GM18909 (cell line): ENCODE results near the gene ABCB8.
A peak's percentile ranks its signal among the peaks of the same experiment; 100 is the strongest.

ENCODE experiments used
- ATAC-seq: cut with Tn5 transposase; IDR thresholded peaks from one replicate; pipeline ENCODE4 v1.9.1; 2021; ENCODE audit warnings: mild to moderate bottlenecking; ENCODE audit not compliant: unreplicated experiment, poor library complexity

The ABCB8 gene

DNA sequence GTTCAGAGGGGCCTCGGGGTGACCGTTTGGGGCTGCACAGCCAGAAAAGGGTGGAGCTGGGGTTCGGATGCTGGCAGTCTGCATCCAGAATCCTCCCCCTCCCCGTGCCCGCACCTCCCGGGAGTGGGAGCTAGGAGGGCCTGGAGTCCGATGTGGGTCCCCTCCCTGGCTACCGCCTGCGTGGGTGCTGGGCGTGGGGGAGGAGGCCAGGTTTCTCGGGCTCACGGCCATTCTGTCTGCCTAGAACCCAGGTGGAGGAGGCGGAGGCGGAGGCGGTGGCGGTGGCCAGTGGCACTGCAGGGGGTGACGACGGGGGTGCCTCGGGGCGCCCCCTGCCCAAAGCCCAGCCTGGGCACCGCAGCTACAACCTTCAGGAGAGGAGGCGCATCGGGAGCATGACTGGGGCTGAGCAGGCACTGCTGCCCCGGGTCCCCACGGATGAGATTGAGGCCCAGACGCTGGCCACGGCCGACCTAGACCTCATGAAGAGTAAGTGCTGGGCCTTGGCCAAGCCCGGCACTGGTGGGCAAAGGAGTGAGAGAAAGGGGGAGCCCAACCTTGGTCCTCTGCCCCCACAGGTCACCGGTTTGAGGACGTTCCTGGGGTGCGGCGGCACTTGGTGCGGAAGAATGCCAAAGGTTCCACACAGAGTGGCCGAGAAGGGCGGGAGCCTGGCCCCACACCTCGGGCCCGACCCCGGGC, 38.2 kb downstream of the ABCB8 start:
- ATAC-seq, result no peak

DNA sequence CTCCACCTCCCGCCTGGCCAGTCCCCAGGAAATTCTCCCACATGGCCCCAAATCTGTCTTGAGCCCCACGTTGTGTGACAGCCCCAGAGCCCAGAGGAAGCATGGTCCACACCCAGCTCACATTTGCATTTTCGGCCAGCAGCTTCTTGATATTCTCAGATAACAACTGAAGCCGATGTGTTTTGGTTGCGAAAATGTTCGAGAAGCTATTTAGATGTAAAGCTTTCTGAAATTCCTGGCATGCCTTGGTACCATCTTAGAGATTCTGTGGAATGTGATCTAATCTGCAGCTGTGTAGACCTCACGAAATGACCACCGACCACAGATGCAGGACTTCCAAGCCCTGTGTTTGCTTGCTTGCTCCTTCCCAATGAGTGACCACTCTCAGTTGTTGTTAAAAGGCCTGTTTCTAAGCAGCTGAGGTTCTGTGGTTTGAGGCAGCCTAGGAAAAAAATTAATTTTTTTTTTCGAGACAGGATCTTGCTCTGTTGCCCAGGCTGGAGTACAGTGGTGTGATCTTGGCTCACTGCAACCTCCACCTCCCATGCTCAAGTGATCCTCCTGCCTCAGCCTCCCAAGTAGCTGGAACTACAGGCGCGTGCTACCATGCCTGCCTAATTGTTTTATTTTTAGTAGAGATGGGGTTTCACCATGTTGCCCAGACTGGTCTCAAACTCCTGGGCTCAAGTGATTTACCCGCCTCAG, 40.0 kb downstream of the ABCB8 start:
- no peak for ATAC-seq

DNA sequence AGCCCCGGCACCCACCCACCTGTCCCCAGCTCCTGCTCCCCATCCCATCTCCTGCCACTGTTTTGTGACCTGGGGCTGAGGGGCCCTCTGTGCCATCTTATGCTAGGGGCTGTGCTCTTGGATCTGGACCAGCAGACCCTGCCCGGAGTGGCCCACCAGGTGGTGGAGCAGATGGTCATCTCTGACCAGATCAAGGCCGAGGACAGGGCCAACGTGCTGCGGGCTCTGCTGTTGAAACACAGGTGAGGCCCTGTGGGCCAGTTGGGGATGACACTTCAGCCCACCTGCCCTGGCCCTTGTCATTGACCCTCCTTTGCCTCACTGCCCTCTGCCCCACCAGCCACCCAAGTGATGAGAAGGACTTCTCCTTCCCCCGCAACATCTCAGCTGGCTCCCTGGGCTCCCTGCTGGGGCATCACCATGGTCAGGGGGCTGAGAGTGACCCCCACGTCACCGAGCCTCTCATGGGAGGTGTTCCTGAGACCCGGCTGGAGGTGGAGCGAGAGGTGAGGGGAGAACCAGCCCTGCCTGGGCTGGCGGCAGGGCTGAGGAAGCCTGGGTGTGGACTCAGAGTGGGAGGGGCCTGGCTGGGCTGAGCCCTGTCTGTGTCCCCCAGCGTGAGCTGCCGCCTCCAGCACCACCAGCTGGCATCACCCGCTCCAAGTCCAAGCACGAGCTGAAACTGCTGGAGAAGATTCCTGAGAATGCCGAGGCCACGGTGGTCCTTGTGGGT, 41.8 kb downstream of the ABCB8 start:
- no peak for ATAC-seq

DNA sequence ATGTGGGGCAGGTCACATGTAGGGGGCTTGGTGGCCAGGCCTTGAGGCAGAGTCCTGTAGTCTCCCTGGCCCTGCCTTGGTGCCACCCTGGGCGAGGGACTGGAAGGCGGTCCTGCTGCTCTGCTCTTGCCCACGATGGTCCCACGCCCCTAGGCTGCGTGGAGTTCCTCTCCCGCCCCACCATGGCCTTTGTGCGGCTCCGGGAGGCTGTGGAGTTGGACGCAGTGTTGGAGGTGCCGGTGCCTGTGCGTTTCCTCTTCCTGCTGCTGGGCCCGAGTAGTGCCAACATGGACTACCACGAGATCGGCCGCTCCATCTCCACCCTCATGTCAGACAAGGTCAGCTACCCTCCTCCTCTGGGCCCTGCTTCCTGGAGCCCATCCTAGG, 42.3 kb downstream of the ABCB8 start:
- ATAC-seq, result no peak

DNA sequence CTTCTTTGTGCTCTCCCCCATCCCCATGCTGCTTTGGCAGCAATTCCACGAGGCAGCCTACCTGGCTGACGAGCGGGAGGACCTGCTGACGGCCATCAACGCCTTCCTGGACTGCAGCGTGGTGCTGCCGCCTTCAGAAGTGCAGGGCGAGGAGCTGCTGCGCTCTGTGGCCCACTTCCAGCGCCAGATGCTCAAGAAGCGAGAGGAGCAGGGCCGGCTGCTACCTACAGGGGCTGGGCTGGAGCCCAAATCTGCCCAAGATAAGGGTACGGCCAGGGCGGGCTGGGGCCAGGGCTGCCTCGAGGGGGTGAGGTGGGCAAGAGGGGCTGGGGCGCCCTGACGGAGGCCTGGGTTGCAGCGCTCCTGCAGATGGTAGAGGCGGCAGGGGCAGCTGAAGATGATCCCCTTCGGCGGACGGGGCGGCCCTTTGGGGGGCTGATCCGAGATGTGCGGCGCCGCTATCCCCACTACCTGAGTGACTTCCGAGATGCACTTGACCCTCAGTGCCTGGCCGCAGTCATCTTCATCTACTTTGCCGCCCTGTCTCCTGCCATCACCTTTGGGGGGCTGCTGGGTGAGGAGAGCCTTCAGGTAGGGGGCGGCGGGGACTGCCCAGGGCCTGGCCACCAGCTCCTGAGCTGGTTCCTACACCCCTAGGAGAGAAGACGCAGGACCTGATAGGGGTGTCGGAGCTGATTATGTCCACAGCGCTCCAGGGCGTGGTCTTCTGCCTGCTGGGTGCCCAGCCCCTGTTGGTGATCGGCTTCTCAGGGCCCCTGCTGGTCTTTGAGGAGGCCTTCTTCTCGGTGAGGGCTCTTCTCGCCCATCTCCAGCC, 43.0 kb downstream of the ABCB8 start:
- ATAC-seq, result no peak

DNA sequence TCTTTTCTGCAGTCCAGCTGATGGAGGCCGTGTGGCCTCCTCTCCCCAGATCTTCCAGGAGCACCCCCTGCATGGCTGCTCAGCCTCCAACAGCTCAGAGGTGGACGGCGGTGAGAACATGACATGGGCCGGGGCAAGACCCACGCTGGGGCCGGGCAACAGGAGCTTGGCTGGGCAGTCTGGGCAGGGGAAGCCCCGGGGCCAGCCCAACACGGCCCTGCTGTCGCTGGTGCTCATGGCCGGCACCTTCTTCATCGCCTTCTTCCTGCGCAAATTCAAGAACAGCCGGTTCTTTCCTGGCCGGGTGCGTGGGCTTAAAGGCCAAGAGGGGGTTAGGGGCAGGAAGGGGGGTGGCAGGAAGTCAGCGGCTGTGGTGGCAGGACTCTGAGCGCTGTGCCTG, 45.7 kb downstream of the ABCB8 start:
- ATAC-seq, result no peak

DNA sequence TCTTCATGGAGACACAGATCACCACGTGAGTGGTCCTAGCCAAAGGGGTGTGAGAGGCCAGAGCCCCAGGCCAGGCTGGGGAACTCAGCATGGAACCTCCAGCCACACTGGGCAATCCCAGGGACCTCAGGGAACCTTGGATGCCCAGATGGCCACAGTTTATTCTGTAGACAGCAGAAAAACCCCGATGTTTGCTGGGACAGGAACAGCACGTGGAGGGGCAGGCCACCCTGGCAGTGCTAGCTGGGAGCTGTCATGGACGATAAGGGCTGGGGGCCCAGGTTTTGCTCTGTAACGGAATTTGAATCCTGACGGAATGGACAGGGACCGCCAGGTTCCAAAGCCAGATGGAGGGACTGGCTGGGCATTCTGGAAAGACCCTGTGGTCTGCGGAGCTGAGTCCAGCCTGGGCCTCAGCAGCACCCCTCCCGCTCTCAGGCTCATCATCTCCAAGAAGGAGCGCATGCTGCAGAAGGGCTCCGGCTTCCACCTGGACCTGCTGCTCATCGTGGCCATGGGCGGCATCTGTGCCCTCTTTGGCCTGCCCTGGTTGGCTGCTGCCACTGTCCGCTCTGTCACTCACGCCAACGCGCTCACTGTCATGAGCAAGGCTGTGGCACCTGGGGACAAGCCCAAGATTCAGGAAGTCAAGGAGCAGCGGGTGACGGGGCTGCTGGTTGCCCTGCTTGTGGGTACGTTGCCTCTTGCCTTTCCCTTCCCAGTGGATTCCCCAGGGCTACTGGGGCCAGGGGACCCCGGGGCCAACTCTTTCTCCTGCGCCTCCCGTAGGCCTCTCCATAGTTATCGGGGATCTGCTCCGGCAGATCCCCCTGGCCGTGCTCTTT, 46.8 kb downstream of the ABCB8 start:
- no peak for ATAC-seq

DNA sequence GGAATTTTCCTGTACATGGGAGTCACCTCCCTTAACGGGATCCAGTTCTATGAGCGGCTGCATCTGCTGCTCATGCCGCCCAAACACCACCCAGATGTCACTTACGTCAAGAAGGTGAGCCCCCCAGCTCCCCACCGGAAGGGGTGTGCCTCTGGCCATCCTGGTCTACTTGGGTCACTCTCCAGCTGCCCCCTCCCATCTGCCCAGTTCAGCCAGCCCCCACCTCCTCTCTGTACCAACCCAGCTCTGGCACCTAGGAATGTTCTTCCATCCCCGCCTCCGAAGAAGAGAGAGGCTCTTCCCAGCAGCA, 47.4 kb downstream of the ABCB8 start:
- no peak for ATAC-seq

DNA sequence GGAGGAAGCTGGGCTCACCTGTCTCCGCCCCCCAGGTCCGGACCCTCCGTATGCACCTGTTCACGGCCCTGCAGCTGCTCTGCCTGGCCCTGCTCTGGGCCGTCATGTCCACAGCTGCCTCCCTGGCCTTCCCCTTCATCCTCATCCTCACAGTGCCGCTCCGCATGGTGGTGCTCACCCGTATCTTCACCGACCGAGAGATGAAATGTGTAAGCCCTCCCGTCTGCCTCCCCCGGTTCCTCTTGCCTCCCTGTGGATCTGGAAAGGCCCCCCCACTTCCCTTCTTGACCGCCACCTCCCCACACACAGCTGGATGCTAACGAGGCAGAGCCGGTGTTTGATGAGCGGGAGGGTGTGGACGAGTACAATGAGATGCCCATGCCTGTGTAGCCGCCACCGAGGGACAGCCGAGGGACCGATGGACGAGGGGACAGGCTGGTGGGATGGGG, 47.8 kb downstream of the ABCB8 start:
- ATAC-seq, result no peak

DNA sequence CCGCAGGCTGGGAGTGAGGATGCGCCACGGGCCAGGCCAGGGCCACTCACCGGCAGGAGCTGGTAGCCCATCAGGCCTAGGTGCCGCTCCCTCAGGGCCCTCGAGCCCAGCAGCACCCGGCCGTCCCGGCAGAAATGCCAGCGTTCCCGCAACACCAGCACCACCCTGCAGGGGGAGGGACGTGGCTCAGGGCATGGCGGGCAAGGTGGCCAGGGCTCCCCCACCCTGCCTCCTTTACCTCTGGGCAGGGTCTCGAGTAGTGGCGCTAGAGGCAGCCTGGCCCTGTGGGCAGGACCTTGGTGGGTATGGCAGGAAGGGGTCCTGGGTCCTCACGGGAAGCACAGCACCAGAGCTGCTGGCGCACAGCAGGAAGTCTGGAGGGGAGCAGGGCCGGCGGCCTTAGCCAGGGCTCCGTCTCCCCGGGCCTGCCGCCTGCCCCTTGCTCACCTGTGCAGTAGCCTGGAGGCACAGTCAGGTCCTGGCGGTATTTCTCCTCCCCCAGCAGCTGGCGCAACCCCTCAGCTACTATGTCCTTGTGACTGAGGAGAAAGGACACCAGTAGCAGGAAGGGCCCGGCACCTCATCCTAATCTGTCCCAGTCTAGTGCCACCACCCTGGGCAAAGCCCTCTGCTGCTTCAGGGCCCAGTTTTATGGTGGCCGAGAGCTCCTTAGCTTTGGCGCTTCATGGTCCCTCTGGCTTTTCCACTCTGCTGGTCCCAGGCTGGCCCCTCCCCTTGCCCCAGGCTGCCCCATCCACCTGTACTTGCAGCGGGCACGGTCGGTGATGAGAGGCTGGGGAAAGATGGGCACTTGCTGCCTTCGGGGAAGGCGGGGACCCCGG, 48.8 kb downstream of the ABCB8 start:
- ATAC-seq, result no peak

DNA sequence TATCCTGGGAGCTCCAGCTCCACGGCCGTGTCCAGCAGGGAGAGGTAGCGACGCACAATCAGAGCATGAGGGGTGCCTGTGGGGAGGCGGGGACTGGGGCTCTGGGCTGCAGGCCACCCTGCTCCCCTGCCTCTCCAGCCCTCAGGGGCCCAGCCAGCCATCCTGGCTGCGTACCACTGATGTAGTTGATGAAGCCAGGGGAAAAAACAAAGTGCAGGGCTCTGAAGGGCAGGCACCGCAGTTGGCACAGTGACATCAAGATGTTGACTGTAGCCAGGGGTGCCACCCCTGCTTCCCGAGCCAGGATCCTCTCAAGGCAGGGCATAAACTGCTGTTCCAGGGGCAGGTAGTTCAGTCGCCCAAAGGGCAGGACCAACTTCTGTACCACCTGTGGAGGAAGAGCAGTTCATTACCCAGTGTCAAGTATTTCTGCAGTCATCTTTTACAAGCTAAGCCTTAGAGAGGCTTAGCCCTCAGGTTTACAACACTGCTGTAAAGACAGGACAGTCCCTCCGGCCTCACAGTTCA, 49.5 kb downstream of the ABCB8 start:
- ATAC-seq, result no peak

DNA sequence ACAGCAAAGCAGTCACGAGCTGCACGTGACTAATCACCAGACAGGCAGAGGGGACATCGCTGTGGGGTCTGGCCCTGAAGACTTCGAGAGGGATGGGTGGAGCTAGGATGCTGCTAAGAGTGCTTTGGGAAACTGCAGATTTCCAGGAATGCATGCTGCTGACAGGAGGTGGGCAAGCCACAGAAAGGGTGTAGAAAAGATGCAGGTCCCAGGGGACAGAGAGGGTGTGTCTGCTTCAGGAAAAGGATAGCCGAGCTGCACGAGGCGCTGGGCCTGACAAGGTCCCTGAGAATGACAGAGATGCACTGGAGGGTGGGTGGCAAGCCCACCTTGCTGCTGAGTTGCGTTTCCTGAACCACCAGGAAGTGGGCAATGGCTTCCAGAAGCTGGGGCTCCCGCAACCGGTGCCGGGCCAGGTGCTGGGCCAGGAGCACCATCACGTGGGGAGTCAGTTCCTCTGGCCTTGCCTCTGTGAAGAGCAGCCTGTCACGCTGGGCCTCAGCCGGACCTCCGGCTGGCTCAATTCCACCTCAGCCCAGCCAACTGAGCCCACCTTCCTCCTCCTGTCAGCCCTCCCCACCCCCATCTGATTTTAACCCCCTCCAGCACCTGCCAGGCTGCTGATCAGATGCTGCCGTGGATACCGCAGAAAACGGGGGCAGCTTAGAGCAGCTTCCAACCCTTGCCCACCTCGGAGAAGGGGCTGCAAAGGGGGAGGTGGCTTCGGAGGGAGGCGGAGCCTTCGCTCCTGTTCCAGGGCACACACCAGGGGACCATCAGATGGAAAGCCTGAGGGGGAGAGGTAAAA, 50.2 kb downstream of the ABCB8 start:
- ATAC-seq, result no peak

DNA sequence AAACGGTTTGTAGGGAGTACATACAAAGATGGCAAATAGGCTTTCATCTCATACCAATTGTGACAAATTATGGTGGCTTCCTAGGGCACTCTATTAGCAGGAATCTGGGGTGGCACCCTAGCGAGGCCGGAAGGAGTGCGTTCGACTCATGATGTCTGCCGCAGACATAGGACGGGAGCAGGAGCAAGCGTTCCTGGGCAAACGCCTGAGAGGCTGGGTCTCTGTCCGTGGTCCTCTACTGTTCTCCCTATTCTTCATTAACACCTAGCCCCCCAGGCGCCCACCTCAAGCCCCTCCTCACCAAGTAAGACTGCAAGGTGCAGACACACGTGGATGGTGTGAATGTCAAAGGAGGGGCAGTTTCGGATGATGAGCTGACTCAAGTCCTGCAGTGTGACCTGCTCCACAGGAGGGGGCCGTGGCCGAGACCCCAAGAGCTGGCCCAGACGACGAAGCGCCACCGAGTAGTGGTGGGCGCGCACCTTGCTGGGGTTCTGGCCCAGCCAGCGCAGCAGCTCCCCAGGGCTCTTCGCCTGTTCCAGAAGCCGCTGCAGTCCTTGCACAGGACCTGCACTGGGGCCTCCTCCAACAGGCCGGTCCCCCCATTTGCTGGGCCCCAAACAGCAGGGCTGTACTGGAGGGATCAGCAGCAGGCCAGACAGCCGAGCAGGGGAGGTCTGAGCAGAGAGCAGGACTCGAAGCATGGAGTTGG, 51.1 kb downstream of the ABCB8 start:
- ATAC-seq, result no peak

DNA sequence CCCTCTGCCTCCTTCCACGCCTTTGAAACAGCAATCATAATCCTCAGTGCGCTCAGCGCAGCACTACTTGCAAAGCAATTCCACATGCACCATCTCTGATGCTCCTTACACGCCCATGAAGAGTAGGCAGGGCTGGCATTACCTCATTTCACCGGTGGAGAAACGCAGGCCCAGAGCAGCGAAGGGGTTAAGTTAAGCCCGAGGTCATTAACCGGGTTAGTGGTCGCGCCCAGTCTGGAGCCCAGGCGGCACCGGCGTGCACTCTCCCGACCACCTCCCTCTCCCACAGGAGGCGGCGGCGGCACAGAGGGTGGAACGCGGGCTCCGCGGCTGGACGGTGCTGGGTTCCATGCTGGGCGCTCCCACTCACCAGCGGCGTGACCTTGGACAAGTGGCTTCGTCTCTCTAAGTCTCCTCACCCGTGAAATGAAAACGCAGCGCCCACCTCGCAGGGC, 51.8 kb downstream of the ABCB8 start:
- ATAC-seq, result peak; percentile 1

DNA sequence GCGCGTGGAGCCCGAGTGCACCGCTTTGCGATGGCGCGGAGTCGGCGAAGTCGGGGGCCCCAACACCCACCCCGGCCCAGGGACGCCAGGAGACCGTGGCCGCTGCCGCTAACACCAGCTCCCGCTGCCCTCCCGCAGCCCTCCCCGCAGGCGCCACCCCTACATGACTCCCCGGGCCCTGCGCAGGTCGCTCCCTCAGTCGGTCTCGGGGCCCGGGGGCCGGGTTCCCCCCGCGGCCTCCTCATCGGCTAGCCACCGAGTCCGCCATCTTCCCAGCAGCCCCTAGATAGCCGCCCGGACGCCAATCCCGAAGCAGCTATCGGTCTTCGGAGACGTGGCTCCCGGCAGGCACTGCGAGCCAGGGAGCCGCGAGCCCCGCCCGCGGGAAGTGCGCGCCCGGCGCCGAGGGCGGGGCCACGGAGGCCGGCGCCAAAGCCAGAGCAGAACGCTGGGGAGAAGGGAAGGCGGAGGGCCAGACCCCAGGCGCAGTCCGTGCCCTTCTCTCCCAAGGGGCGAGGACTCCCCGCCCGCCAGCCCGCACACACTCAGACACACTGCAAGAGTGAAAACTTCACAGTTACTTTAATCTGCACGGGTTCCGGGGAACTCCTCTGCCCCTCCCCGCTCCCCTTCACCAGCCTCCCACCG, 52.4 kb downstream of the ABCB8 start, which contains the start of gene FASTK:
Gene FASTK (minus strand): TSS at position 288 of the 648 bp plus-strand sequence. CDS start 43 bp downstream, at position 245.
- ATAC-seq, result peak; percentile 77
